Stimulated activated CD8-positive, alpha-beta memory T cell treated with anti-CD3 and anti-CD28 coated beads, Interleukin-15, amount 100 ng/mL, for 4 hours (primary cell): ENCODE measurements around the gene SERTM2.

Experiments used
- DNase-seq, 2 donors: peaks; one replicate each; pipeline ENCODE4 v3.0.0-alpha.2; 2020; ENCODE audit warnings: low read depth in 2 of 2

SERTM2 gene

DNA sequence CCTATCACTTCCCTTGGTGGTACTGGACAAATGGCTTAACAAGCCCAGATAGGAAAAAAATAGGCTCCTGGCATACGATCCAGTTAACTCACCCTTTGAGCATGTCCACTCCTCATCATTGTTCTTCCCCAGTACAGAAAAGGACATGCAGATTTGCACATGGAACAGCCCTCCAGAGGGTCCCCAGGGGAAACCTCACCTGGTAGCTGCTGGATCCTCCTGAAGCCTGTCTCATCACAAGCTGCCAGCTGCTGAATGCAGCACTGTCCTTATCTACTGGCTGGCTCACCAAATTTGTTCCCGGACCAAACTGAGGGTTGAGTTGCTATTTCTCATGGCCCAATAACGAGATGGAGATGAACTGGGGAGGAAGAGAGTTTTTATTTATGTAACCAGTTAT, 49.4 kb downstream of the SERTM2 start:
- DNase-seq = no peak

DNA sequence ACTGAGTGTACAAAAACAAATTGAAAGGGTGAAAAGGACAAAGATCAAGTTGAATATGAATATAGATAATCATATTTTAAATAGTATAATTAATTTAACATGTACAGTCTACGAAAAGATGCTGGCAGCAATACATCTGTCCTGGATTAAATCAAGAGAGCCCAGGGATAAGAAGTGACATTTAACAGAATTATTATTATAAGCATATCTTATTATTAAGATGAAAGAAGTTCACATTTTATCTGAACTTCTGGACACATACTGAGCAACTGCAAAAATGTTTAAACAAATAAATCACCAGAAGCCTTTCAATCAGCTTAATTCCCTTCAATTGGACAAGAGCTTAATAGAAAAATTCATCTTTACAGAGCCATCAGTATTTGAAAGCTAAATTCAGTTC, 50.4 kb downstream of the SERTM2 start:
- no peak for DNase-seq

DNA sequence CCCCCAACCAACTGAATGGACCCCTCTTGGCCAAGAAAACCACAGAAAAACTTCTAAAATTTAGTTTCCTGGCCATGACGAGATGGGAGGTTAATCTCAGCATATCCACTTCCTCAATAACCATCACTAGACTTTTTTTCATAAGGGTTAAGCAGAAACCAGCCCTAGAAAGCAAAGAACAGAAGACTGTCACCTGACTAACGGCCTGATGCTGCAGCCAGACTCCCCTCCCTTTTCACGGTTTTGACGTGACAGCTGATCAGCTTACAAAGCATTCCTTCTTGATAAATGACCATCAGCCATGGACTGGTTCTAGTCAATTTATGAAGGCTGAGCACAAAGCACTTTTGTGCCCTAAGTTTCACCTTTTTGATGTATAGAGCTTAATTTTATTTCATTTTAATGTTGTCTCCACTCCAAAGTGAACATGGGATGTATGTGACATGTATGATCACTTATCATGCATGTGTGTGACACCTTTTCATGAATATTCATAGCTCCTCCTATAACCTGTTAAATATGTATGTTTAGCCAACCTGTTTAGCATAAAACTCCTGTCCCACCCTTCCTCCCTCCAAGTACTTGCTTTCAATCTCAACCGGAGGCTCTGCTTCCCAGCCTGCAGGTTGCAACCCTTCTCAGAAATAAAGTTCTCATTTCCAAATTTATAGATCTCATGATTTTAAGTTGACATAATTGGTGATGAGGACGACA, 56.3 kb downstream of the SERTM2 start:
- no peak for DNase-seq

DNA sequence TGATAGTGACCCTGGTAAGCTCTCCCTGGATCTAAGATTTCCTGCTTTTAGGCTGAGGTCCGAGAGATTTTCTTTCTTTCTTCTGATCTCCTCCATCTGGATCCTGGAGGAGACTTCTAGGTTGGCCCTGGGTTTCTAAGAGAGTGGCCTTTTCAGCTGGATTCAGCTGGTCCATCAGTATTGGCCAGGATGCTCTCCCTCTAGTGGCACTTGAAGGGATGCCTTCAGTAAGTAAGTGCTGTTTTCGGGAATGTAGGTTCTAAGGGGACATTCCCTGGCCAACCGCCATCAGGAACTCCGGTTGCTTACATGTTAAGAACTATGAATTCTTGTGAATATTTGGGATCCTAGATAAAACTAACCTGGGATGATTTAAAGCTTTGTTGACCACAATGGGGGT, 56.9 kb downstream of the SERTM2 start:
- no peak for DNase-seq

DNA sequence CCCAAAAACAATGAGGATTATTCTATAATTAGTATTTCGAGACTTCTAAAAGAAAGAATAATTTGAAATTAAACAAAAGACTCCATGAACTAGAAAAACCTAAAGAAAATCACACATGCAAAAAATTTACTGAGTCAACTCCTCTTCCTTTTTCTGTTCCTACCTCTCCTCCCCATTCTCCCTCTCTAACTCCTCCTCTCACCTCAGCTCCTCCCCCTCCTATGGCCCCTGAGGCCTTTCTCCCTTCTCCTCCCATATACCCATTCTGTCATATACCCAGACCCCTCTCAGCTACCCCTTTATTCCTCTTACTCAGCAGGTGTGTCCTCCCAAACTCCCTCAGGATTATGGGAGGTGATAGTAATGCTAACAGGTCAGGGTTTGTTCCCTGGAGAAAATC, 57.4 kb downstream of the SERTM2 start:
- DNase-seq = no peak
